IMR-90 (cell line): ENCODE data around the gene TRIM27. TPM values are rescaled to one million over a fixed set of nuclear protein-coding genes. Genes with fewer than 3 reads are reported as not detected.
A peak's percentile ranks its signal among the peaks of the same experiment; 100 is the strongest.

Experiments
- ATAC-seq: fragments of 200-7000 bp; cut with Tn5 transposase; 2 replicates; pipeline ENCODE4 v1.9.1; 2020; ENCODE audit warnings: low read depth, mild to moderate bottlenecking, moderate library complexity
- BruUV-seq: library from RNA; stranded (reverse); fragments of 400-500 nt; replicated peaks from 2 replicates; lab custom pipeline; 2021; lab: Mats Ljungman, UMichigan
- CTCF ChIA-PET: fragments of 300-600 bp; formaldehyde crosslinking; extraction: SDS; loops from one replicate; lab custom pipeline; 2021; ENCODE audit warnings: antibody characterized with exemption; lab: Yijun Ruan, JAX
- POLR2A ChIA-PET: fragments of 300-600 bp; sonication (Branson Sonifier 250); formaldehyde crosslinking; loops from one replicate; lab custom pipeline; 2022; ENCODE audit warnings: antibody characterized with exemption; ENCODE audit not compliant: unreplicated experiment; lab: Charles Lee
- DNase-seq: peaks from one replicate; pipeline ENCODE4 v3.0.0; 2013
- H2AFZ ChIP-seq: replicated peaks from 2 replicates; pipeline ENCODE3; 2013; ENCODE audit warnings: low read length, mild to moderate bottlenecking; ENCODE audit not compliant: poor library complexity
- H2AK5ac ChIP-seq: 2 replicates; pipeline ENCODE4 v1.6.1; 2013; ENCODE audit warnings: low read depth, low read length, inconsistent platforms
- H2AK9ac ChIP-seq: replicated peaks from 2 replicates; pipeline ENCODE3; 2013; ENCODE audit warnings: mild to moderate bottlenecking, low read depth, low read length, moderate library complexity; ENCODE audit not compliant: poor library complexity
- H2BK120ac ChIP-seq: 2 replicates; pipeline ENCODE4 v1.6.1; 2013; ENCODE audit warnings: low read depth, low read length, inconsistent platforms
- H2BK15ac ChIP-seq: 3 replicates; pipeline ENCODE4 v1.6.1; 2013; ENCODE audit warnings: low read depth, low read length, inconsistent platforms
- H2BK20ac ChIP-seq: 2 replicates; pipeline ENCODE4 v1.6.1; 2013; ENCODE audit warnings: low read depth, mild to moderate bottlenecking, inconsistent platforms, low read length, moderate library complexity
- H2BK5ac ChIP-seq: 2 replicates; pipeline ENCODE4 v1.6.1; 2013; ENCODE audit warnings: mild to moderate bottlenecking, low read depth, low read length, inconsistent platforms; ENCODE audit not compliant: poor library complexity, severe bottlenecking
- H3K14ac ChIP-seq: replicated peaks from 2 replicates; pipeline ENCODE4 v1.6.1; 2013; ENCODE audit warnings: low read depth, low read length, inconsistent platforms
- H3K18ac ChIP-seq: 2 replicates; pipeline ENCODE4 v1.6.1; 2013; ENCODE audit warnings: low read depth, low read length, control low read depth
- H3K23ac ChIP-seq: 2 replicates; pipeline ENCODE4 v1.6.1; 2013; ENCODE audit warnings: low read depth, low read length, inconsistent platforms
- H3K27ac ChIP-seq: 2 replicates; pipeline ENCODE4 v1.5.1; 2013; ENCODE audit warnings: mild to moderate bottlenecking, control low read depth, low read length; ENCODE audit not compliant: insufficient read depth
- H3K27me3 ChIP-seq: 2 replicates; pipeline ENCODE4 v1.6.1; 2013; ENCODE audit warnings: low read length; ENCODE audit not compliant: control insufficient read depth, insufficient read depth
- H3K36me3 ChIP-seq: 2 replicates; pipeline ENCODE4 v1.6.1; 2013; ENCODE audit warnings: low read length, mixed read lengths; ENCODE audit not compliant: control insufficient read depth, insufficient read depth
- H3K4ac ChIP-seq: 2 replicates; pipeline ENCODE4 v1.6.1; 2013; ENCODE audit warnings: low read depth, low read length, inconsistent platforms
- H3K4me1 ChIP-seq: 2 replicates; pipeline ENCODE4 v1.6.1; 2013; ENCODE audit warnings: low read length, mixed read lengths; ENCODE audit not compliant: control insufficient read depth, insufficient read depth
- H3K4me2 ChIP-seq: 2 replicates; pipeline ENCODE4 v1.6.1; 2013; ENCODE audit warnings: low read depth, mild to moderate bottlenecking, control low read depth, low read length, moderate library complexity
- H3K4me3 ChIP-seq: 2 replicates; pipeline ENCODE4 v1.5.1; 2013; ENCODE audit warnings: low read depth, mild to moderate bottlenecking, control low read depth, low read length, moderate library complexity; ENCODE audit not compliant: insufficient read depth
- H3K56ac ChIP-seq: 2 replicates; pipeline ENCODE4 v1.6.1; 2013; ENCODE audit warnings: low read length, inconsistent platforms; ENCODE audit not compliant: insufficient read depth; ENCODE audit errors: extremely low read depth
- H3K79me1 ChIP-seq, 2 experiments: 2 replicates each; pipeline ENCODE4 v1.6.1; 2013; ENCODE audit warnings: low read length in 2 of 2, inconsistent platforms in 1 of 2, low read depth in 1 of 2
- H3K9ac ChIP-seq: 2 replicates; pipeline ENCODE4 v1.6.1; 2013; ENCODE audit warnings: low read depth, low read length, control low read depth
- H3K9me1 ChIP-seq: 2 replicates; pipeline ENCODE4 v1.6.1; 2013; ENCODE audit warnings: low read length, inconsistent platforms; ENCODE audit not compliant: insufficient read depth
- H3K9me3 ChIP-seq: 2 replicates; pipeline ENCODE4 v1.6.1; 2013; ENCODE audit warnings: low read length; ENCODE audit not compliant: control insufficient read depth, insufficient read depth
- H4K20me1 ChIP-seq: 2 replicates; pipeline ENCODE4 v1.6.1; 2013; ENCODE audit warnings: low read length, inconsistent platforms; ENCODE audit not compliant: insufficient read depth
- H4K5ac ChIP-seq: 2 replicates; pipeline ENCODE4 v1.6.1; 2013; ENCODE audit warnings: mild to moderate bottlenecking, low read depth, low read length, control low read depth
- H4K8ac ChIP-seq, 2 experiments: 2 replicates each; pipeline ENCODE4 v1.6.1; 2013; ENCODE audit warnings: low read depth in 2 of 2, low read length in 2 of 2, control low read depth in 1 of 2, inconsistent platforms in 1 of 2
- H4K91ac ChIP-seq: 2 replicates; pipeline ENCODE4 v1.6.1; 2013; ENCODE audit warnings: low read depth, low read length, inconsistent platforms; ENCODE audit not compliant: insufficient read depth
- BHLHE40 ChIP-seq: fragments of 150-350 bp; IDR thresholded peaks from 2 replicates; pipeline ENCODE4 v1.6.1; 2016; ENCODE audit warnings: mild to moderate bottlenecking, low read depth, low read length
- CEBPB ChIP-seq: IDR thresholded peaks from 2 replicates; pipeline ENCODE4 v1.6.1; 2012; ENCODE audit warnings: low read depth, low read length, improper control_type of control experiment
- CHD1 ChIP-seq: IDR thresholded peaks from 2 replicates; pipeline ENCODE4 v1.6.1; 2012; ENCODE audit warnings: low read depth, low read length, improper control_type of control experiment
- CTCF ChIP-seq: conservative IDR thresholded peaks from 2 replicates; pipeline ENCODE4 v1.5.1; 2012; ENCODE audit warnings: mild to moderate bottlenecking, low read depth, low read length, improper control_type of control experiment
- FOS ChIP-seq: fragments of 150-350 bp; IDR thresholded peaks from 2 replicates; pipeline ENCODE4 v1.6.1; 2016; ENCODE audit warnings: low read depth, low read length
- MAFK ChIP-seq: IDR thresholded peaks from 2 replicates; pipeline ENCODE4 v1.6.1; 2012; ENCODE audit warnings: low read depth, low read length, improper control_type of control experiment
- MAZ ChIP-seq: IDR thresholded peaks from 2 replicates; pipeline ENCODE4 v1.6.1; 2012; ENCODE audit warnings: low read depth, mild to moderate bottlenecking, low read length, improper control_type of control experiment, moderate library complexity, borderline replicate concordance
- MXI1 ChIP-seq: IDR thresholded peaks from 2 replicates; pipeline ENCODE4 v1.6.1; 2012; ENCODE audit warnings: low read depth, mild to moderate bottlenecking, low read length, moderate library complexity, borderline replicate concordance
- NFE2L2 ChIP-seq: fragments of 150-350 bp; IDR thresholded peaks from 2 replicates; pipeline ENCODE4 v1.6.1; 2016; ENCODE audit warnings: low read depth, mild to moderate bottlenecking, low read length
- POLR2A ChIP-seq: IDR thresholded peaks from 2 replicates; pipeline ENCODE4 v1.6.1; 2012; ENCODE audit warnings: mild to moderate bottlenecking, low read depth, low read length
- RAD21 ChIP-seq: IDR thresholded peaks from 2 replicates; pipeline ENCODE4 v1.6.1; 2012; ENCODE audit warnings: low read length, improper control_type of control experiment
- RCOR1 ChIP-seq: IDR thresholded peaks from 2 replicates; pipeline ENCODE4 v1.6.1; 2012; ENCODE audit warnings: mild to moderate bottlenecking, low read length, improper control_type of control experiment; ENCODE audit not compliant: insufficient replicate concordance
- RFX5 ChIP-seq: IDR thresholded peaks from 2 replicates; pipeline ENCODE4 v1.8.0; 2012; ENCODE audit warnings: low read depth, mild to moderate bottlenecking, low read length, moderate library complexity
- SMC3 ChIP-seq: fragments of 150-350 bp; IDR thresholded peaks from 2 replicates; pipeline ENCODE4 v1.6.1; 2016; ENCODE audit warnings: low read depth, mild to moderate bottlenecking, antibody characterized with exemption, low read length, moderate library complexity
- WGBS, 2 experiments: methylation state at CpG; one replicate each; pipeline versions ENCODE4 v1.1.5 to v1.1.7; 2013; ENCODE audit warnings: missing lambda C conversion rate in 2 of 2; ENCODE audit not compliant: insufficient read length in 1 of 2; ENCODE audit errors: extremely low coverage in 2 of 2; 5-methylcytosine and 5-hydroxymethylcytosine counted together
- dilution Hi-C: fragments of 300-500 bp; cut with HindIII; formaldehyde crosslinking; loops from one replicate; pipeline ENCODE4 v1.14.3; 2018; ENCODE audit warnings: low sequenced_read_pairs; ENCODE audit not compliant: unreplicated experiment
- in situ Hi-C: fragments of 300-500 bp; cut with MboI; formaldehyde crosslinking; loops from 3 replicates; pipeline ENCODE4 v1.14.3; 2019; ENCODE audit warnings: low sequenced_read_pairs, inconsistent platforms, mixed read lengths
- intact Hi-C: fragments of 100-400 bp; cut with micrococcal nuclease; formaldehyde crosslinking; loops from 2 replicates; pipeline ENCODE4 v1.10.0; 2022
- polyA plus RNA-seq, 3 experiments: library from polyadenylated mRNA; depleted of rRNA; stranded (reverse); fragments of >200 nt; gene quantifications; 2 replicates each; pipeline ENCODE4 v1.2.3, GENCODE V29; 2012; ENCODE audit warnings: low replicate concordance in 1 of 3
- total RNA-seq: library from RNA; depleted of rRNA; stranded (reverse); fragments of >200 nt; gene quantifications from 2 replicates; pipeline ENCODE4 v1.2.3, GENCODE V29; 2012
- TF ChIP-seq, protein P1 (sequence below): fragments of 150-350 bp; IDR thresholded peaks from 2 replicates; pipeline ENCODE4 v1.6.1; 2017; ENCODE audit warnings: mild to moderate bottlenecking, antibody characterized with exemption, low read length, low read depth
- TF ChIP-seq, protein P2 (sequence below): fragments of 150-350 bp; IDR thresholded peaks from 2 replicates; pipeline ENCODE4 v1.6.1; 2016; ENCODE audit warnings: low read depth, mild to moderate bottlenecking, low read length, moderate library complexity, borderline replicate concordance

Gene TRIM27
- total and polyA plus RNA-seq, 2 of the 4 experiments (the other 2 are of a cell fraction), result 44.4 to 48.0 TPM

DNA sequence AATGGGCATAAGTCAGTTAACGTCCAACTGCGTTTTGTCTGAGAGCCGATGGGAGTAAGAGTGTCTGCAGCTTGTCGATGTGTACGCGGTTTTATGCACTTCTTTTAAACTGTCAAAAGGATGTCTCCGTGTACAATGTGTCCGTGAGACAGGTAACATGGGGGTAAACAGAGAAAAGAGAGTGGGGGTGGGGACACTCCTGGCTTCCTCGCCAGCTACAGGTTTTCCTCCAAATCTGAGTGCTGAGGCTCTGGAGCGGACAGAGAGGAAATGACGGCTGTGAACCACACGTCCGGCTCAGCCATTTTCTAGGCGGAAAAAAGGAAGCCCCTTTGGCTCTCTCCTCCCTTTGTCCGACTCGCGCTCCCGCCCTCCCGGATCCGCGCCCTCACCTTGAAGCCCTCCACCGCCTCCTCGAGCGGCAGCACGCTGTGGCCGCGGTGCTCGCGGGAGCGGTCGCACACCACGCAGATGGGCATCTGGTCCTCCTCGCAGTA, 916 bp downstream of the TRIM27 start:
- peaks cover 26 to 51% of the 10 kb centered on the region in 2 experiments for H3K79me1 ChIP-seq

More for the DNA sequence above, 916 bp downstream of the TRIM27 start:
- Histone ChIP-seq H2AFZ (peak overlapping the region; percentile 84), H3K9me3 (no peaks in the 10 kb centered on the region), H3K4ac (peak overlapping the region; percentile 98), H3K27me3 (no peaks in the 10 kb centered on the region), H2BK120ac (peak overlapping the region; percentile 74), H4K5ac (peak overlapping the region; percentile 47), H3K23ac (peak overlapping the region; percentile 94), H4K8ac (peak overlapping the region; percentile 83 to 91), H3K9ac (peak overlapping the region; percentile 90), H2BK5ac (peak overlapping the region; percentile 87), H2AK9ac (peak overlapping the region; percentile 94), H2BK20ac (no peak overlapping the region), H4K91ac (peak overlapping the region; percentile 91), H3K56ac (peak overlapping the region; percentile 94), H3K9me1 (peaks cover 11% of the 10 kb centered on the region), H3K4me1 (peaks cover 5% of the 10 kb centered on the region), H3K4me3 (peak overlapping the region; percentile 92), H3K27ac (peak overlapping the region; percentile 96), H2BK15ac (peak overlapping the region; percentile 9; the same call in 1 of the 3 replicates), H4K20me1 (peaks cover 30% of the 10 kb centered on the region), H3K14ac (peak overlapping the region; percentile 99), H2AK5ac (peak overlapping the region; percentile 96), H3K4me2 (peak overlapping the region; percentile 94), H3K36me3 (peaks cover 25% of the 10 kb centered on the region), H3K18ac (peak overlapping the region; percentile 31)
- ATAC-seq (peak; percentile 30), DNase-seq (peak; percentile 31)
- BruUV-seq, result no TSS peak
- TF ChIP-seq MAZ (no peak), RAD21 (no peak), MXI1 (no peak), RFX5 (no peak), CTCF (no peak), FOS (no peak), RCOR1 (no peak), CEBPB (no peak), CHD1 (no peak), NFE2L2 (no peak), MAFK (no peak), SMC3 (no peak), POLR2A (no peak), BHLHE40 (no peak)
- TF ChIP-seq, protein P1, sequence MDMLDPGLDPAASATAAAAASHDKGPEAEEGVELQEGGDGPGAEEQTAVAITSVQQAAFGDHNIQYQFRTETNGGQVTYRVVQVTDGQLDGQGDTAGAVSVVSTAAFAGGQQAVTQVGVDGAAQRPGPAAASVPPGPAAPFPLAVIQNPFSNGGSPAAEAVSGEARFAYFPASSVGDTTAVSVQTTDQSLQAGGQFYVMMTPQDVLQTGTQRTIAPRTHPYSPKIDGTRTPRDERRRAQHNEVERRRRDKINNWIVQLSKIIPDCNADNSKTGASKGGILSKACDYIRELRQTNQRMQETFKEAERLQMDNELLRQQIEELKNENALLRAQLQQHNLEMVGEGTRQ, result no peak
- TF ChIP-seq, protein P2, sequence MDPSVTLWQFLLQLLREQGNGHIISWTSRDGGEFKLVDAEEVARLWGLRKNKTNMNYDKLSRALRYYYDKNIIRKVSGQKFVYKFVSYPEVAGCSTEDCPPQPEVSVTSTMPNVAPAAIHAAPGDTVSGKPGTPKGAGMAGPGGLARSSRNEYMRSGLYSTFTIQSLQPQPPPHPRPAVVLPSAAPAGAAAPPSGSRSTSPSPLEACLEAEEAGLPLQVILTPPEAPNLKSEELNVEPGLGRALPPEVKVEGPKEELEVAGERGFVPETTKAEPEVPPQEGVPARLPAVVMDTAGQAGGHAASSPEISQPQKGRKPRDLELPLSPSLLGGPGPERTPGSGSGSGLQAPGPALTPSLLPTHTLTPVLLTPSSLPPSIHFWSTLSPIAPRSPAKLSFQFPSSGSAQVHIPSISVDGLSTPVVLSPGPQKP, result no peak
- intact Hi-C loops, result loop anchor here (2.0 kb wide), 1 partner anchor 26 kb away; no protein-coding TSS in a partner anchor
- CTCF ChIA-PET, result no interaction called here
- POLR2A ChIA-PET, result no interaction called here
- dilution Hi-C loops, result no loop called here
- in situ Hi-C loops, result no loop called here
- 0% methylated on average over 11 of the region's 33 CpGs; no CpG with 5 or more reads in 1 of the 2 experiments for WGBS, 2 experiments
